ENCODE measurements around the gene PDPN.
"Not testable (repeated sequence)": the region's sequence is repeated elsewhere in the genome, so short reads cannot be mapped to it uniquely, and the experiment has no call there.

The PDPN gene

DNA sequence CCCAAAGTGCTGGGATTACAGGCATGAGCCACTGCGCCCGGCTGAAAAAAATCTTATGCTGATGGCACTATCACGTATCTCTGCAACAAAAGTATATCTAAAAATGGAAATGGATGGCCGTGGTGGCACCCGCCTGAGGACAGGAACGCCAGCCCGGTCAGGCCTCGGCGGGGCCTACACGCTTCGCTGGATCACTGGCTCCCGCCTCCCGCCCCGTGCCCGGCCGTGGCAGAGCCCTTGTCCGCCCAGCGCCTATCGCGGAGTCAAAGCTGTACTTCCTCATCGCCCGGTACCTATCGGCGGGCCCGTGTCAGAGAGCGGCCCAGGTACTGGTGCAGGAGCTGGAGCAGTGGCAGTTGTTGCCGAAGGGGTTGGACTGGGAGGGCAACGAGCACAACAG is 28.8 kb upstream of the PDPN start:
- H3K4me3 ChIP-seq (replicated peaks; ENCODE audit: low read depth, low read length): no peak overlapping the region
- no peak for DNase-seq (ENCODE audit: low read depth)
- TF ChIP-seq, protein P1, sequence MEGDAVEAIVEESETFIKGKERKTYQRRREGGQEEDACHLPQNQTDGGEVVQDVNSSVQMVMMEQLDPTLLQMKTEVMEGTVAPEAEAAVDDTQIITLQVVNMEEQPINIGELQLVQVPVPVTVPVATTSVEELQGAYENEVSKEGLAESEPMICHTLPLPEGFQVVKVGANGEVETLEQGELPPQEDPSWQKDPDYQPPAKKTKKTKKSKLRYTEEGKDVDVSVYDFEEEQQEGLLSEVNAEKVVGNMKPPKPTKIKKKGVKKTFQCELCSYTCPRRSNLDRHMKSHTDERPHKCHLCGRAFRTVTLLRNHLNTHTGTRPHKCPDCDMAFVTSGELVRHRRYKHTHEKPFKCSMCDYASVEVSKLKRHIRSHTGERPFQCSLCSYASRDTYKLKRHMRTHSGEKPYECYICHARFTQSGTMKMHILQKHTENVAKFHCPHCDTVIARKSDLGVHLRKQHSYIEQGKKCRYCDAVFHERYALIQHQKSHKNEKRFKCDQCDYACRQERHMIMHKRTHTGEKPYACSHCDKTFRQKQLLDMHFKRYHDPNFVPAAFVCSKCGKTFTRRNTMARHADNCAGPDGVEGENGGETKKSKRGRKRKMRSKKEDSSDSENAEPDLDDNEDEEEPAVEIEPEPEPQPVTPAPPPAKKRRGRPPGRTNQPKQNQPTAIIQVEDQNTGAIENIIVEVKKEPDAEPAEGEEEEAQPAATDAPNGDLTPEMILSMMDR (IDR thresholded peaks at IDR 0.05; ENCODE audit: low read length, missing control alignments): no peak

- H3K4me3 ChIP-seq (replicated peaks; ENCODE audit: low read depth, low read length): no peak overlapping the region
- TF ChIP-seq, protein P1 (IDR thresholded peaks at IDR 0.05; ENCODE audit: low read length, missing control alignments): no peak
- DNase-seq (ENCODE audit: low read depth): no peak
Measured at GRCh38 chr1:13556224-13556764, 27.3 kb upstream of the PDPN start.

- TF ChIP-seq, protein P1 (IDR thresholded peaks at IDR 0.05; ENCODE audit: low read length, missing control alignments): no peak
- DNase-seq (ENCODE audit: low read depth): no peak
- H3K4me3 ChIP-seq (replicated peaks; ENCODE audit: low read depth, low read length): no peak overlapping the region
Measured at GRCh38 chr1:13560541-13560940, 23.1 kb upstream of the PDPN start.

DNA sequence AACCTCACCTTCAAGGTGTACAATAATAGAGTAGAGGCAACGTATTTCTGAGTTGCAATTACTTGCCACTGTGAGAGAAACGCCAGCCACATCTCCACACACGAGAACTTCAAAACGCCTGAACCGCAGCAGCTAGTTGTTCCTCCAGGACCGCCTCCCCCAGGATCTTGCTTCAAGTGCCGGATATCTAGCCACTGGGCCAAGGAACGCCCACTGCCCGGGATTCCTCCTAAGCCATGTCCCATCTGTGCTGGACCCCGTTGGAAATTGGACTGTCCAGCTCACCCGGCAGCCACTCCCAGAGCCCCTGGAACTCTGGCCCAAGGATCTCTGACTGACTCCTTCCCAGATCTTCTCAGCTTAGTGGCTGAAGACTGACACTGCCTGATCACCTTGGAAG is 20.7 kb upstream of the PDPN start:
- DNase-seq (ENCODE audit: low read depth); H3K4me3 ChIP-seq (replicated peaks; ENCODE audit: low read depth, low read length): not testable (repeated sequence)

GRCh38 chr1:13564073-13564472 is 19.6 kb upstream of the PDPN start:
- TF ChIP-seq, protein P1 (IDR thresholded peaks at IDR 0.05; ENCODE audit: low read length, missing control alignments): no peak
- H3K4me3 ChIP-seq (replicated peaks; ENCODE audit: low read depth, low read length): no peak overlapping the region
- no peak for DNase-seq (ENCODE audit: low read depth)

DNA sequence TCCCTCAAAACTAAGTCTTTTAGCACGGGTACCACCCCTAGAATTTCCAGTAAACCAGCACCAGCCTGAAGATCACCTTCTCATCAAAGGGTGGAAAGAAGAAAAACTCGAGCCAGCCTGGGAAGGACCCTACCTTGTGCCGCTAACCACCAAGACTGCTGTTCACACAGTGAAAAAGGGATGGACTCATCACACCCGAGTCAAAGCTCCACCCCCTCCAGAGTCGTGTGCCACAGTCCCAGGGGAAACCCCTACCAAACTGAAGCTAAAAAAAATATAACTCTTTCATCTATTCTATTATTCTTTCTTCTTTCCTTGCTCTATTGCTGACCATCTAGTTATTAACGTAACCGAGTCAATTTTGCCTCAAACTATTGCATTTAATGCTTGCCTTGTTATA is 13.2 kb upstream of the PDPN start:
- DNase-seq (ENCODE audit: low read depth); H3K4me3 ChIP-seq (replicated peaks; ENCODE audit: low read depth, low read length): not testable (repeated sequence)

DNA sequence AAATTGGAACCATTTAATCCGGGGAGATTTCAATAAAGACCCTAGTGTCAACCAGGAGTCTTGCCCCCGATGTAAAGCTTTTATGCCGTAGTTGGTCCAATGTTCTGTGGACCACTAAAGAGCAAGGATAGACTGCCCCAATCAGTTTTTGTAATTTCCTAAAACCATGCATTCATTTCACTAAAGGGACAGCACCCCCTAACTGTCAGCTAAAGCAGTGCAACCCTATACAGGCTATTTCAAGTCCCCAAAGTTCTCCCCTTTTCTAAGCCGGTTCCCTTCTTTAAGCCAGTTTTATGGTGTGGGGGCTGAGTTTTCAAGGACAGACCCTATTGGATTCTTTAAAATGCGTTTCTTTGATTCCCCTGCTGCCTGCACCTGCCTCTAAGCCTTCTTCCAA is 12.7 kb upstream of the PDPN start:
- TF ChIP-seq, protein P1 (IDR thresholded peaks at IDR 0.05; ENCODE audit: low read length, missing control alignments): peak; percentile 39
- no peak for DNase-seq (ENCODE audit: low read depth)
- H3K4me3 ChIP-seq (replicated peaks; ENCODE audit: low read depth, low read length): no peak overlapping the region

- TF ChIP-seq, protein P1 (IDR thresholded peaks at IDR 0.05; ENCODE audit: low read length, missing control alignments): no peak
Measured at GRCh38 chr1:13573586-13573985, 10.0 kb upstream of the PDPN start.

More at GRCh38 chr1:13573586-13573985, 10.0 kb upstream of the PDPN start:
- H3K4me3 ChIP-seq (replicated peaks; ENCODE audit: low read depth, low read length): no peak overlapping the region
- DNase-seq (ENCODE audit: low read depth): no peak
